Measurements from ENCODE around the gene ZSWIM3. TPM values are rescaled to one million over a fixed set of nuclear protein-coding genes. Genes with fewer than 3 reads are reported as not detected.
A peak's percentile ranks its signal among the peaks of the same experiment; 100 is the strongest.

The ZSWIM3 gene
- total and polyA plus RNA-seq, 2 of the 13 experiments (the other 11 are each of a cell fraction or from before 2014, with no cell fraction given), result 5.2 to 5.8 TPM

DNA sequence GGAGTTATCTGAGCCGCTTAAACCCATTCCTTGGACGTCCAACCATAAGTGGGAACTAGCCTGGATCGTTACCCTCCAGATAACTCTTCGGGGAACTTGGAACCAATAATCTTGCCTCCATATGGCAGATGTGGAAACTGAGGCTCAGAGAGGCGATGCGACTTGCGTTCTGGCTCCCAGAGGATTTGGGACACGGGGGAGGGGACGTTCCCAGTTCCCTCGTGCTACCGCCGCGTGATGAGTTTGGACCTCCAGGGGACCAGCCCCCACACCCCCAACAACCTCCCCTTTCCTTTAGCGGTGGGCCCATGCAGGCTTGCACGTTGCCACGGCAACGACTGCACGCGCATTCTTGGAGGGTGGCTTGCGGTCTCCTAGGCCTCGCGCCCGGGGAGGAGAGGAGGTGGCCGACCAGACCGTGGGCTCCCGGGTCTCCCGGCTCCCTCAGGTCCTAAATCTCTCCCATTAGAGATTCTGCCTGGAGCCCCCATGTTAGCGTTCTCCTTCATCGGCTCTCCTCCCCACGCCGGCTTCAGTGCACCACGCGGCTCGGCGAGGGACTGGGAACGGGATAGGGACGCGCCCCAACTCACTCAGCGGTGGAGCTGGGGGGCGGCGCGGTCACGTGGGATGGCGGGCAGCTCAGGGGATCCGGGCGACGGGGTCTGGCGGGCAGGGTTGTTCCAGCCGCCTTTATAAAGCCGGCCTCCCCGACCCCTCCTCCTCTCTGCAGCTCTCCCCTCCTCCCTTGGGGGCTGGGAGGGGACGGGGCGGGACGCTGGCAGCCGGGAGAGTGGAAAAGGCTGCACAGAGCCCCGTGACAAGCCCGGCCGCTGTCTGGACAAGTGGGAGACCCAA, 54.3 kb downstream of the ZSWIM3 start, which contains the start of gene PLTP (continued):
- TF ChIP-seq, protein P1, sequence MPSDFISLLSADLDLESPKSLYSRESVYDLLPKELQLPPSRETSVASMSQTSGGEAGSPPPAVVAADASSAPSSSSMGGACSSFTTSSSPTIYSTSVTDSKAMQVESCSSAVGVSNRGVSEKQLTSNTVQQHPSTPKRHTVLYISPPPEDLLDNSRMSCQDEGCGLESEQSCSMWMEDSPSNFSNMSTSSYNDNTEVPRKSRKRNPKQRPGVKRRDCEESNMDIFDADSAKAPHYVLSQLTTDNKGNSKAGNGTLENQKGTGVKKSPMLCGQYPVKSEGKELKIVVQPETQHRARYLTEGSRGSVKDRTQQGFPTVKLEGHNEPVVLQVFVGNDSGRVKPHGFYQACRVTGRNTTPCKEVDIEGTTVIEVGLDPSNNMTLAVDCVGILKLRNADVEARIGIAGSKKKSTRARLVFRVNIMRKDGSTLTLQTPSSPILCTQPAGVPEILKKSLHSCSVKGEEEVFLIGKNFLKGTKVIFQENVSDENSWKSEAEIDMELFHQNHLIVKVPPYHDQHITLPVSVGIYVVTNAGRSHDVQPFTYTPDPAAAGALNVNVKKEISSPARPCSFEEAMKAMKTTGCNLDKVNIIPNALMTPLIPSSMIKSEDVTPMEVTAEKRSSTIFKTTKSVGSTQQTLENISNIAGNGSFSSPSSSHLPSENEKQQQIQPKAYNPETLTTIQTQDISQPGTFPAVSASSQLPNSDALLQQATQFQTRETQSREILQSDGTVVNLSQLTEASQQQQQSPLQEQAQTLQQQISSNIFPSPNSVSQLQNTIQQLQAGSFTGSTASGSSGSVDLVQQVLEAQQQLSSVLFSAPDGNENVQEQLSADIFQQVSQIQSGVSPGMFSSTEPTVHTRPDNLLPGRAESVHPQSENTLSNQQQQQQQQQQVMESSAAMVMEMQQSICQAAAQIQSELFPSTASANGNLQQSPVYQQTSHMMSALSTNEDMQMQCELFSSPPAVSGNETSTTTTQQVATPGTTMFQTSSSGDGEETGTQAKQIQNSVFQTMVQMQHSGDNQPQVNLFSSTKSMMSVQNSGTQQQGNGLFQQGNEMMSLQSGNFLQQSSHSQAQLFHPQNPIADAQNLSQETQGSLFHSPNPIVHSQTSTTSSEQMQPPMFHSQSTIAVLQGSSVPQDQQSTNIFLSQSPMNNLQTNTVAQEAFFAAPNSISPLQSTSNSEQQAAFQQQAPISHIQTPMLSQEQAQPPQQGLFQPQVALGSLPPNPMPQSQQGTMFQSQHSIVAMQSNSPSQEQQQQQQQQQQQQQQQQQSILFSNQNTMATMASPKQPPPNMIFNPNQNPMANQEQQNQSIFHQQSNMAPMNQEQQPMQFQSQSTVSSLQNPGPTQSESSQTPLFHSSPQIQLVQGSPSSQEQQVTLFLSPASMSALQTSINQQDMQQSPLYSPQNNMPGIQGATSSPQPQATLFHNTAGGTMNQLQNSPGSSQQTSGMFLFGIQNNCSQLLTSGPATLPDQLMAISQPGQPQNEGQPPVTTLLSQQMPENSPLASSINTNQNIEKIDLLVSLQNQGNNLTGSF (CRISPR knock-in tag; IDR thresholded peaks at IDR 0.05), result no peak
- TF ChIP-seq SAP130 (CRISPR knock-in tag; IDR thresholded peaks at IDR 0.05; ENCODE audit: low read depth), result peak; percentile 50
- TF ChIP-seq SP4 (CRISPR knock-in tag; IDR thresholded peaks at IDR 0.05), result 0 out of 2 replicates have a peak, but pooled peaks have one; percentile 62
- no peak for TF ChIP-seq TAF1 (CRISPR knock-in tag; IDR thresholded peaks at IDR 0.05)
- TF ChIP-seq, protein P2, sequence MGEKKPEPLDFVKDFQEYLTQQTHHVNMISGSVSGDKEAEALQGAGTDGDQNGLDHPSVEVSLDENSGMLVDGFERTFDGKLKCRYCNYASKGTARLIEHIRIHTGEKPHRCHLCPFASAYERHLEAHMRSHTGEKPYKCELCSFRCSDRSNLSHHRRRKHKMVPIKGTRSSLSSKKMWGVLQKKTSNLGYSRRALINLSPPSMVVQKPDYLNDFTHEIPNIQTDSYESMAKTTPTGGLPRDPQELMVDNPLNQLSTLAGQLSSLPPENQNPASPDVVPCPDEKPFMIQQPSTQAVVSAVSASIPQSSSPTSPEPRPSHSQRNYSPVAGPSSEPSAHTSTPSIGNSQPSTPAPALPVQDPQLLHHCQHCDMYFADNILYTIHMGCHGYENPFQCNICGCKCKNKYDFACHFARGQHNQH (CRISPR knock-in tag; IDR thresholded peaks at IDR 0.05), result no peak
- TF ChIP-seq, protein P3, sequence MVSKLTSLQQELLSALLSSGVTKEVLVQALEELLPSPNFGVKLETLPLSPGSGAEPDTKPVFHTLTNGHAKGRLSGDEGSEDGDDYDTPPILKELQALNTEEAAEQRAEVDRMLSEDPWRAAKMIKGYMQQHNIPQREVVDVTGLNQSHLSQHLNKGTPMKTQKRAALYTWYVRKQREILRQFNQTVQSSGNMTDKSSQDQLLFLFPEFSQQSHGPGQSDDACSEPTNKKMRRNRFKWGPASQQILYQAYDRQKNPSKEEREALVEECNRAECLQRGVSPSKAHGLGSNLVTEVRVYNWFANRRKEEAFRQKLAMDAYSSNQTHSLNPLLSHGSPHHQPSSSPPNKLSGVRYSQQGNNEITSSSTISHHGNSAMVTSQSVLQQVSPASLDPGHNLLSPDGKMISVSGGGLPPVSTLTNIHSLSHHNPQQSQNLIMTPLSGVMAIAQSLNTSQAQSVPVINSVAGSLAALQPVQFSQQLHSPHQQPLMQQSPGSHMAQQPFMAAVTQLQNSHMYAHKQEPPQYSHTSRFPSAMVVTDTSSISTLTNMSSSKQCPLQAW (CRISPR knock-in tag; IDR thresholded peaks at IDR 0.05), result no peak
- no peak for TF ChIP-seq HOXA9 (CRISPR knock-in tag; IDR thresholded peaks at IDR 0.05; ENCODE audit: borderline replicate concordance)
- TF ChIP-seq, protein P4, sequence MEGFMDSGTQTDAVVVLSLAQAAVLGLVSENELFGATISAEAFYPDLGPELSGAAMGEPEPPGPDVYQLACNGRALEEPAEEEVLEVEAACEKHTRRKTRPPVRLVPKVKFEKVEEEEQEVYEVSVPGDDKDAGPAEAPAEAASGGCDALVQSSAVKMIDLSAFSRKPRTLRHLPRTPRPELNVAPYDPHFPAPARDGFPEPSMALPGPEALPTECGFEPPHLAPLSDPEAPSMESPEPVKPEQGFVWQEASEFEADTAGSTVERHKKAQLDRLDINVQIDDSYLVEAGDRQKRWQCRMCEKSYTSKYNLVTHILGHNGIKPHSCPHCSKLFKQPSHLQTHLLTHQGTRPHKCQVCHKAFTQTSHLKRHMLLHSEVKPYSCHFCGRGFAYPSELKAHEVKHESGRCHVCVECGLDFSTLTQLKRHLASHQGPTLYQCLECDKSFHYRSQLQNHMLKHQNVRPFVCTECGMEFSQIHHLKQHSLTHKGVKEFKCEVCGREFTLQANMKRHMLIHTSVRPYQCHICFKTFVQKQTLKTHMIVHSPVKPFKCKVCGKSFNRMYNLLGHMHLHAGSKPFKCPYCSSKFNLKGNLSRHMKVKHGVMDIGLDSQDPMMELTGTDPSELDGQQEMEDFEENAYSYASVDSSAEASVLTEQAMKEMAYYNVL (CRISPR knock-in tag; IDR thresholded peaks at IDR 0.05; ENCODE audit: borderline replicate concordance), result 0 out of 2 replicates have a peak, but pooled peaks have one; percentile 5
- TF ChIP-seq NR2C2 (CRISPR knock-in tag; IDR thresholded peaks at IDR 0.05; ENCODE audit: borderline replicate concordance), result 0 out of 2 replicates have a peak, but pooled peaks have one; percentile 29
- TF ChIP-seq GATAD2A (CRISPR knock-in tag; IDR thresholded peaks at IDR 0.05), result no peak; the same call in 1 of the 2 replicates
- no peak for TF ChIP-seq BCL6 (CRISPR knock-in tag; IDR thresholded peaks at IDR 0.05)
- TF ChIP-seq NCOA1 (CRISPR knock-in tag; IDR thresholded peaks at IDR 0.05), result no peak
- no peak for TF ChIP-seq TMF1 (CRISPR knock-in tag; IDR thresholded peaks at IDR 0.05; ENCODE audit: low read depth)
- TF ChIP-seq, protein P5, sequence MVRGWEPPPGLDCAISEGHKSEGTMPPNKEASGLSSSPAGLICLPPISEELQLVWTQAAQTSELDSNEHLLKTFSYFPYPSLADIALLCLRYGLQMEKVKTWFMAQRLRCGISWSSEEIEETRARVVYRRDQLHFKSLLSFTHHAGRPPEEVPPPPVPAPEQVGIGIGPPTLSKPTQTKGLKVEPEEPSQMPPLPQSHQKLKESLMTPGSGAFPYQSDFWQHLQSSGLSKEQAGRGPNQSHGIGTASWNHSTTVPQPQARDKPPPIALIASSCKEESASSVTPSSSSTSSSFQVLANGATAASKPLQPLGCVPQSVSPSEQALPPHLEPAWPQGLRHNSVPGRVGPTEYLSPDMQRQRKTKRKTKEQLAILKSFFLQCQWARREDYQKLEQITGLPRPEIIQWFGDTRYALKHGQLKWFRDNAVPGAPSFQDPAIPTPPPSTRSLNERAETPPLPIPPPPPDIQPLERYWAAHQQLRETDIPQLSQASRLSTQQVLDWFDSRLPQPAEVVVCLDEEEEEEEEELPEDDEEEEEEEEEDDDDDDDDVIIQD (CRISPR knock-in tag; IDR thresholded peaks at IDR 0.05; ENCODE audit: low read depth), result no peak
- TF ChIP-seq SRSF9 (IDR thresholded peaks at IDR 0.05; ENCODE audit: borderline replicate concordance, insufficient read depth, low read depth, low read length, poor library complexity, severe bottlenecking), result no peak
- TF ChIP-seq ZNF441 (CRISPR knock-in tag; IDR thresholded peaks at IDR 0.05; ENCODE audit: borderline replicate concordance), result no peak
- no peak for TF ChIP-seq GPN1 (CRISPR knock-in tag; IDR thresholded peaks at IDR 0.05; ENCODE audit: borderline replicate concordance)

Measured in HepG2 (cell line).